Peyer's patch (tissue), 4 donors: ENCODE data around the gene C16orf89.

Experiments used
- POLR2A ChIP-seq, 2 donors: fragments of 450-650 bp; IDR thresholded peaks; one replicate each; pipeline ENCODE4 v1.5.1; 2017; ENCODE audit warnings: antibody characterized with exemption in 2 of 2, mild to moderate bottlenecking in 2 of 2, moderate library complexity in 2 of 2
- TF ChIP-seq, protein P1 (sequence below), 6 experiments: fragments of 450-650 bp in 4 of 6; fragments of 200-600 bp in 2 of 6; sonication (generic) in 1 of 6; IDR thresholded peaks; one replicate each; pipeline ENCODE4 v1.5.1; 2017 to 2019; ENCODE audit warnings: antibody characterized with exemption in 6 of 6, mild to moderate bottlenecking in 3 of 6, moderate library complexity in 1 of 6

- TF ChIP-seq, protein P1, sequence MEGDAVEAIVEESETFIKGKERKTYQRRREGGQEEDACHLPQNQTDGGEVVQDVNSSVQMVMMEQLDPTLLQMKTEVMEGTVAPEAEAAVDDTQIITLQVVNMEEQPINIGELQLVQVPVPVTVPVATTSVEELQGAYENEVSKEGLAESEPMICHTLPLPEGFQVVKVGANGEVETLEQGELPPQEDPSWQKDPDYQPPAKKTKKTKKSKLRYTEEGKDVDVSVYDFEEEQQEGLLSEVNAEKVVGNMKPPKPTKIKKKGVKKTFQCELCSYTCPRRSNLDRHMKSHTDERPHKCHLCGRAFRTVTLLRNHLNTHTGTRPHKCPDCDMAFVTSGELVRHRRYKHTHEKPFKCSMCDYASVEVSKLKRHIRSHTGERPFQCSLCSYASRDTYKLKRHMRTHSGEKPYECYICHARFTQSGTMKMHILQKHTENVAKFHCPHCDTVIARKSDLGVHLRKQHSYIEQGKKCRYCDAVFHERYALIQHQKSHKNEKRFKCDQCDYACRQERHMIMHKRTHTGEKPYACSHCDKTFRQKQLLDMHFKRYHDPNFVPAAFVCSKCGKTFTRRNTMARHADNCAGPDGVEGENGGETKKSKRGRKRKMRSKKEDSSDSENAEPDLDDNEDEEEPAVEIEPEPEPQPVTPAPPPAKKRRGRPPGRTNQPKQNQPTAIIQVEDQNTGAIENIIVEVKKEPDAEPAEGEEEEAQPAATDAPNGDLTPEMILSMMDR (IDR thresholded peaks at IDR 0.05), result no peak
- no peak for TF ChIP-seq POLR2A (IDR thresholded peaks at IDR 0.05)
Observed at GRCh38 chr16:5015887-5016286, 49.9 kb downstream of the C16orf89 start.
